ENCODE measurements around the gene CTNNA3. TPM values are rescaled to one million over a fixed set of nuclear protein-coding genes. Genes with fewer than 3 reads are reported as not detected.

CTNNA3 gene
- total RNA-seq, 2 donors from 2014 or later = 0.37 to 1.1 TPM

GRCh38 chr10:67506083-67506756 lies 189.8 kb downstream of the CTNNA3 start:
- Histone ChIP-seq H3K36me3 (no peaks in the 10 kb centered on the region), H3K9ac (ENCODE audit: low read depth in 2 of 2, low read length in 2 of 2) (no peak overlapping the region), H3K9me3 (no peaks in the 10 kb centered on the region), H3K27me3 (no peaks in the 10 kb centered on the region), H3K27ac (no peak overlapping the region), H3K4me3 (no peak overlapping the region), H3K4me1 (no peaks in the 10 kb centered on the region)
- TF ChIP-seq, protein P1, sequence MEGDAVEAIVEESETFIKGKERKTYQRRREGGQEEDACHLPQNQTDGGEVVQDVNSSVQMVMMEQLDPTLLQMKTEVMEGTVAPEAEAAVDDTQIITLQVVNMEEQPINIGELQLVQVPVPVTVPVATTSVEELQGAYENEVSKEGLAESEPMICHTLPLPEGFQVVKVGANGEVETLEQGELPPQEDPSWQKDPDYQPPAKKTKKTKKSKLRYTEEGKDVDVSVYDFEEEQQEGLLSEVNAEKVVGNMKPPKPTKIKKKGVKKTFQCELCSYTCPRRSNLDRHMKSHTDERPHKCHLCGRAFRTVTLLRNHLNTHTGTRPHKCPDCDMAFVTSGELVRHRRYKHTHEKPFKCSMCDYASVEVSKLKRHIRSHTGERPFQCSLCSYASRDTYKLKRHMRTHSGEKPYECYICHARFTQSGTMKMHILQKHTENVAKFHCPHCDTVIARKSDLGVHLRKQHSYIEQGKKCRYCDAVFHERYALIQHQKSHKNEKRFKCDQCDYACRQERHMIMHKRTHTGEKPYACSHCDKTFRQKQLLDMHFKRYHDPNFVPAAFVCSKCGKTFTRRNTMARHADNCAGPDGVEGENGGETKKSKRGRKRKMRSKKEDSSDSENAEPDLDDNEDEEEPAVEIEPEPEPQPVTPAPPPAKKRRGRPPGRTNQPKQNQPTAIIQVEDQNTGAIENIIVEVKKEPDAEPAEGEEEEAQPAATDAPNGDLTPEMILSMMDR (IDR thresholded peaks at IDR 0.05) = no peak
- intact Hi-C loops (cut with DNase I) = no loop called here
- no peak for DNase-seq

- no peak for DNase-seq
- Histone ChIP-seq H3K36me3 (no peaks in the 10 kb centered on the region), H3K27ac (no peak overlapping the region), H3K4me1 (no peaks in the 10 kb centered on the region), H3K4me3 (no peak overlapping the region), H3K9ac (ENCODE audit: low read depth in 2 of 2, low read length in 2 of 2) (no peak overlapping the region), H3K9me3 (no peaks in the 10 kb centered on the region), H3K27me3 (no peaks in the 10 kb centered on the region)
- TF ChIP-seq, protein P1 (IDR thresholded peaks at IDR 0.05) = no peak
- intact Hi-C loops (cut with DNase I) = no loop called here
These were observed 203.5 kb downstream of the CTNNA3 start for GRCh38 chr10:67492317-67493019.

- no peak overlapping the region for H3K4me3 ChIP-seq
- H3K4me1 ChIP-seq = no peaks in the 10 kb centered on the region
- no peaks in the 10 kb centered on the region for H3K27me3 ChIP-seq
- no peak overlapping the region for H3K9ac ChIP-seq (ENCODE audit: low read depth in 2 of 2, low read length in 2 of 2)
- H3K36me3 ChIP-seq = no peaks in the 10 kb centered on the region
- intact Hi-C loops (cut with DNase I) = no loop called here
- no peak overlapping the region for H3K27ac ChIP-seq
- DNase-seq = no peak
- TF ChIP-seq, protein P1 (IDR thresholded peaks at IDR 0.05) = no peak
- no peaks in the 10 kb centered on the region for H3K9me3 ChIP-seq
These were observed 207.9 kb downstream of the CTNNA3 start for GRCh38 chr10:67487906-67488619.

- Histone ChIP-seq H3K36me3 (no peaks in the 10 kb centered on the region), H3K9me3 (no peaks in the 10 kb centered on the region), H3K9ac (ENCODE audit: low read depth in 2 of 2, low read length in 2 of 2) (no peak overlapping the region), H3K27me3 (no peaks in the 10 kb centered on the region), H3K4me1 (no peaks in the 10 kb centered on the region), H3K27ac (no peak overlapping the region), H3K4me3 (no peak overlapping the region)
- intact Hi-C loops (cut with DNase I) = no loop called here
- DNase-seq = no peak
- TF ChIP-seq, protein P1 (IDR thresholded peaks at IDR 0.05) = no peak
These were observed 208.8 kb downstream of the CTNNA3 start for GRCh38 chr10:67487199-67487598.

DNA sequence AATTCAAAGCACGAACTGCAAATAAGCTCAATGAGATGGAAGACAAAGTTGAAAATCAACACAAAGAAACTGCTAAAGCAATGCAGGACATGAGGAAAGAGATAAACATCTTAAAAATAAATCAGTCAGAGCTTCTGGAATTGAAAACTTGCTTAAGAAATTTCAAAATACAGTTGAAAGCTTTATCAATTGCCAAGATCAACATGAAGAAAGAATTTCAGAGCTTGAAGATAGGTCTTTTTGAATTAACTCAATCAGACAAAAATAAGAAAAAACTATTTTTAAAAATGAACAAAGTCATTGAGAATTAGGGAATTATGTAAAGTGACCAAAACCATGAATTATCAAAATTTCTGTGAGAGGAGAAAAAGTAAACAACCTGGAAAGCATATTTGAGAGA lies 218.1 kb downstream of the CTNNA3 start:
- no peak for DNase-seq
- Histone ChIP-seq H3K27ac (no peak overlapping the region), H3K27me3 (no peaks in the 10 kb centered on the region), H3K36me3 (no peaks in the 10 kb centered on the region), H3K9me3 (no peaks in the 10 kb centered on the region), H3K4me3 (no peak overlapping the region), H3K4me1 (no peaks in the 10 kb centered on the region), H3K9ac (ENCODE audit: low read depth in 2 of 2, low read length in 2 of 2) (no peak overlapping the region)
- intact Hi-C loops (cut with DNase I) = no loop called here
- TF ChIP-seq, protein P1 (IDR thresholded peaks at IDR 0.05) = no peak

Data from colonic mucosa (tissue), 4 donors.